B cell (primary cell): ENCODE measurements around the gene CFAP74. TPM values are rescaled to one million over a fixed set of nuclear protein-coding genes. Genes with fewer than 3 reads are reported as not detected.

ENCODE experiments used
- ATAC-seq: fragments of 200-7000 bp; cut with Tn5 transposase; one replicate; pipeline ENCODE4 v1.10.0; 2021; ENCODE audit warnings: low read depth, mild to moderate bottlenecking, moderate number of reproducible peaks, moderate library complexity
- CTCF ChIA-PET: fragments of 350-600 bp; sonication (Branson Sonifier 250); formaldehyde crosslinking; loops from one replicate; lab custom pipeline; 2021; ENCODE audit warnings: antibody characterized with exemption, inconsistent platforms; lab: Charles Lee
- POLR2A ChIA-PET: fragments of 350-600 bp; sonication (Branson Sonifier 250); formaldehyde crosslinking; loops from one replicate; lab custom pipeline; 2021; ENCODE audit warnings: antibody characterized with exemption; lab: Charles Lee
- DNase-seq: peaks from one replicate; pipeline ENCODE4 v3.0.0; 2013
- H2AFZ ChIP-seq: 2 replicates; pipeline ENCODE4 v1.6.1; 2012; ENCODE audit warnings: mild to moderate bottlenecking, low read depth, low read length; ENCODE audit not compliant: insufficient read depth, poor library complexity, severe bottlenecking
- H3K27ac ChIP-seq, 2 donors: 1 replicate in 1 of 2; 2 replicates in 1 of 2; pipeline ENCODE4 v1.5.1; 2012 to 2013; ENCODE audit warnings: low read length in 2 of 2, mild to moderate bottlenecking in 2 of 2, moderate library complexity in 1 of 2
- H3K27me3 ChIP-seq, 4 experiments: fragments of 200-600 bp in 1 of 4; sonication (generic) in 1 of 4; replicated peaks in 1 of 4; 1 replicate in 2 of 4; 2 replicates in 2 of 4; pipeline versions ENCODE4 v1.6.1 to v1.7.0; 2013 to 2016; ENCODE audit warnings: low read length in 3 of 4, mild to moderate bottlenecking in 2 of 4, mixed read lengths in 1 of 4, moderate library complexity in 1 of 4; ENCODE audit not compliant: insufficient read depth in 4 of 4, control insufficient read depth in 3 of 4; ENCODE audit errors: control extremely low read depth in 1 of 4
- H3K36me3 ChIP-seq, 2 experiments: replicated peaks in 1 of 2; 1 replicate in 1 of 2; 2 replicates in 1 of 2; pipeline versions ENCODE4 v1.6.1 to v1.7.1; 2013; ENCODE audit warnings: low read length in 1 of 2; ENCODE audit not compliant: insufficient read depth in 2 of 2, control insufficient read depth in 1 of 2; ENCODE audit errors: control extremely low read depth in 1 of 2, extremely low read depth in 1 of 2
- H3K4me1 ChIP-seq, 2 donors: fragments of 200-600 bp in 1 of 2; sonication (generic) in 1 of 2; 1 replicate in 1 of 2; 2 replicates in 1 of 2; pipeline versions ENCODE4 v1.5.1 to v1.6.1; 2013 to 2017; ENCODE audit warnings: low read length in 2 of 2; ENCODE audit not compliant: control insufficient read depth in 2 of 2, insufficient read depth in 2 of 2
- H3K4me2 ChIP-seq: replicated peaks from 2 replicates; pipeline ENCODE3; 2012; ENCODE audit warnings: mild to moderate bottlenecking, low read depth, low read length; ENCODE audit not compliant: poor library complexity, severe bottlenecking
- H3K4me3 ChIP-seq, 5 experiments: fragments of 200-600 bp in 1 of 5; sonication (generic) in 1 of 5; 1 replicate in 3 of 5; 2 replicates in 2 of 5; pipeline versions ENCODE4 v1.5.1 to v1.7.0; 2011 to 2016; ENCODE audit warnings: low read length in 4 of 5, mild to moderate bottlenecking in 4 of 5, low read depth in 2 of 5, control low read depth in 1 of 5, moderate library complexity in 1 of 5; ENCODE audit not compliant: insufficient read depth in 1 of 5; ENCODE audit errors: control extremely low read depth in 1 of 5, extremely low read depth in 1 of 5
- H3K79me2 ChIP-seq: fragments of 200-600 bp; sonication (generic); one replicate; pipeline ENCODE4 v1.6.0; 2016; ENCODE audit warnings: low read length; ENCODE audit not compliant: control insufficient read depth, insufficient read depth
- H3K9ac ChIP-seq: fragments of 200-600 bp; sonication (generic); 2 replicates; pipeline ENCODE4 v1.6.1; 2017; ENCODE audit warnings: mild to moderate bottlenecking, low read length, moderate library complexity
- H3K9me3 ChIP-seq, 3 donors: one replicate each; pipeline versions ENCODE4 v1.6.1 to v1.7.1; 2013; ENCODE audit warnings: low read length in 2 of 3; ENCODE audit not compliant: control insufficient read depth in 2 of 3, insufficient read depth in 1 of 3; ENCODE audit errors: control extremely low read depth in 1 of 3
- H4K20me1 ChIP-seq: 2 replicates; pipeline ENCODE4 v1.6.0; 2012; ENCODE audit warnings: mild to moderate bottlenecking, low read length; ENCODE audit not compliant: insufficient read depth, control insufficient read depth, poor library complexity, severe bottlenecking
- H3K27ac Mint-ChIP-seq: one replicate; pipeline ENCODE4 v1.8.0; 2021; ENCODE audit warnings: mixed read lengths
- H3K27me3 Mint-ChIP-seq: one replicate; pipeline ENCODE4 v1.8.0; 2021; ENCODE audit warnings: mixed read lengths
- H3K4me1 Mint-ChIP-seq: one replicate; pipeline ENCODE4 v1.8.0; 2021; ENCODE audit warnings: mixed read lengths
- H3K4me3 Mint-ChIP-seq: one replicate; pipeline ENCODE4 v1.8.0; 2021; ENCODE audit warnings: mixed read lengths
- H3K9me3 Mint-ChIP-seq: one replicate; pipeline ENCODE4 v1.8.0; 2022; ENCODE audit warnings: mixed read lengths; ENCODE audit not compliant: insufficient read depth
- EZH2 ChIP-seq: IDR thresholded peaks from 2 replicates; pipeline ENCODE4 v1.6.1; 2012; ENCODE audit warnings: borderline replicate concordance, low read depth, mild to moderate bottlenecking, moderate library complexity, low read length; ENCODE audit not compliant: insufficient read depth, poor library complexity, severe bottlenecking
- WGBS: methylation state at CpG from one replicate; pipeline ENCODE4 v1.1.5; 2013; ENCODE audit warnings: missing lambda C conversion rate; ENCODE audit not compliant: insufficient coverage; 5-methylcytosine and 5-hydroxymethylcytosine counted together
- intact Hi-C: fragments of 100-400 bp; cut with micrococcal nuclease; formaldehyde crosslinking; loops from one replicate; pipeline ENCODE4 v1.10.0; 2022
- polyA minus RNA-seq: library from RNA; depleted of rRNA, polyadenylated mRNA; stranded (reverse); fragments of >200 nt; gene quantifications from 2 replicates; pipeline ENCODE4 v1.2.3, GENCODE V29; 2012
- polyA plus RNA-seq: library from polyadenylated mRNA; depleted of rRNA; stranded (reverse); fragments of >200 nt; gene quantifications from 2 replicates; pipeline ENCODE4 v1.2.3, GENCODE V29; 2012
- total RNA-seq, 2 donors: library from RNA; stranded (reverse); fragments of 120-200 nt in 1 of 2; gene quantifications; 1 replicate in 1 of 2; 2 replicates in 1 of 2; pipeline versions ENCODE4 v1.2.3 to v1.2.4, GENCODE V29; 2013 to 2022
- TF ChIP-seq, protein P1 (sequence below): fragments of 200-600 bp; IDR thresholded peaks from one replicate; pipeline ENCODE4 v1.8.0; 2022; ENCODE audit warnings: antibody characterized with exemption, mild to moderate bottlenecking

Gene CFAP74
- not detected in 2 replicates for total RNA-seq
- not detected for total RNA-seq (2013)
- not detected in 2 replicates for polyA plus RNA-seq
- polyA minus RNA-seq: not detected in 2 replicates

GRCh38 chr1:2003541-2004131, at the start of gene CFAP74:
Gene CFAP74 (minus strand): TSS chr1:2003786. CDS start chr1:1990956, 12,830 bp downstream.
- H3K27me3 ChIP-seq: peaks cover 0 to 38% (median 4%) of the 10 kb centered on the region in 4 experiments
- H3K4me2 ChIP-seq: no peak within 1 kb of the TSS
- no peaks in the 10 kb centered on the region for H3K36me3 ChIP-seq
- H4K20me1 ChIP-seq: no peaks in the 10 kb centered on the region
- intact Hi-C loops: no loop called here
- TF ChIP-seq, protein P1, sequence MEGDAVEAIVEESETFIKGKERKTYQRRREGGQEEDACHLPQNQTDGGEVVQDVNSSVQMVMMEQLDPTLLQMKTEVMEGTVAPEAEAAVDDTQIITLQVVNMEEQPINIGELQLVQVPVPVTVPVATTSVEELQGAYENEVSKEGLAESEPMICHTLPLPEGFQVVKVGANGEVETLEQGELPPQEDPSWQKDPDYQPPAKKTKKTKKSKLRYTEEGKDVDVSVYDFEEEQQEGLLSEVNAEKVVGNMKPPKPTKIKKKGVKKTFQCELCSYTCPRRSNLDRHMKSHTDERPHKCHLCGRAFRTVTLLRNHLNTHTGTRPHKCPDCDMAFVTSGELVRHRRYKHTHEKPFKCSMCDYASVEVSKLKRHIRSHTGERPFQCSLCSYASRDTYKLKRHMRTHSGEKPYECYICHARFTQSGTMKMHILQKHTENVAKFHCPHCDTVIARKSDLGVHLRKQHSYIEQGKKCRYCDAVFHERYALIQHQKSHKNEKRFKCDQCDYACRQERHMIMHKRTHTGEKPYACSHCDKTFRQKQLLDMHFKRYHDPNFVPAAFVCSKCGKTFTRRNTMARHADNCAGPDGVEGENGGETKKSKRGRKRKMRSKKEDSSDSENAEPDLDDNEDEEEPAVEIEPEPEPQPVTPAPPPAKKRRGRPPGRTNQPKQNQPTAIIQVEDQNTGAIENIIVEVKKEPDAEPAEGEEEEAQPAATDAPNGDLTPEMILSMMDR: no peak
- no peak for TF ChIP-seq EZH2
- H3K4me1 Mint-ChIP-seq: no peaks in the 10 kb centered on the region
- H3K4me1 ChIP-seq: peaks cover 0 to 3% of the 10 kb centered on the region in 2 donors
- peaks cover 48% of the 10 kb centered on the region for H3K27me3 Mint-ChIP-seq
- H3K4me3 Mint-ChIP-seq: no peak within 1 kb of the TSS
- H3K9me3 Mint-ChIP-seq: no peaks in the 10 kb centered on the region
- no peak within 1 kb of the TSS for H3K27ac Mint-ChIP-seq
- no peak within 1 kb of the TSS for H3K4me3 ChIP-seq
- H3K27ac ChIP-seq: no peak within 1 kb of the TSS
- H3K9ac ChIP-seq: no peak within 1 kb of the TSS
- ATAC-seq (no peak), DNase-seq (no peak)
- H2AFZ ChIP-seq: no peak within 1 kb of the TSS
- H3K79me2 ChIP-seq: no peaks in the 10 kb centered on the region
- ChIA-PET CTCF (no interaction called here), POLR2A (no interaction called here)
- 13% methylated on average over 49 of the region's 49 CpGs for WGBS
- no peaks in the 10 kb centered on the region for H3K9me3 ChIP-seq

GRCh38 chr1:2053217-2053616, 49.6 kb upstream of the CFAP74 start:
- CTCF ChIA-PET: interaction anchor here (1.7 kb wide), 1 partner anchor 8 kb away, joined by 10 read pairs; no protein-coding TSS in a partner anchor
- H3K4me3 Mint-ChIP-seq: no peak overlapping the region
- no peak overlapping the region for H3K9ac ChIP-seq
- peaks cover 22% of the 10 kb centered on the region for H3K4me1 Mint-ChIP-seq
- H3K4me2 ChIP-seq: no peak overlapping the region
- H3K36me3 ChIP-seq: peaks cover 0 to 16% of the 10 kb centered on the region in 2 experiments
- H3K27ac ChIP-seq: no peak overlapping the region
- H3K27me3 Mint-ChIP-seq: peaks cover 2% of the 10 kb centered on the region
- H3K27ac Mint-ChIP-seq: peak overlapping the region; percentile 64
- H2AFZ ChIP-seq: no peak overlapping the region
- peaks cover 15 to 20% of the 10 kb centered on the region in 2 donors for H3K4me1 ChIP-seq
- peaks cover 0 to 4% (median 2%) of the 10 kb centered on the region in 4 experiments for H3K27me3 ChIP-seq
- H3K9me3 Mint-ChIP-seq: no peaks in the 10 kb centered on the region
- no peak overlapping the region for H3K4me3 ChIP-seq
- H4K20me1 ChIP-seq: peaks cover 16% of the 10 kb centered on the region
- WGBS: 86% methylated on average over 15 of the region's 17 CpGs
- intact Hi-C loops: no loop called here
- no peaks in the 10 kb centered on the region for H3K9me3 ChIP-seq
- ATAC-seq: no peak
- TF ChIP-seq EZH2: no peak
- TF ChIP-seq, protein P1: no peak
- POLR2A ChIA-PET: no interaction called here
- no peak for DNase-seq
- H3K79me2 ChIP-seq: peaks cover 25% of the 10 kb centered on the region
